Adrenal gland (tissue), 5 donors: ENCODE data around the gene RFX8.

Experiments used
- CTCF ChIP-seq, 6 experiments: fragments of 450-650 bp in 4 of 6; fragments of 200-600 bp in 2 of 6; sonication (generic) in 1 of 6; IDR thresholded peaks; 1 replicate in 5 of 6; 2 replicates in 1 of 6; pipeline versions ENCODE4 v1.5.1 to v1.8.0; 2016 to 2021; ENCODE audit warnings: antibody characterized with exemption in 6 of 6, mild to moderate bottlenecking in 2 of 6, moderate library complexity in 1 of 6
- POLR2A ChIP-seq, 2 donors: fragments of 450-650 bp; IDR thresholded peaks; one replicate each; pipeline ENCODE4 v1.6.1; 2017; ENCODE audit warnings: antibody characterized with exemption in 2 of 2, mild to moderate bottlenecking in 2 of 2, moderate library complexity in 1 of 2
- donor health status: DM: no; HTN: no; CAD: no.

GRCh38 chr2:101356521-101356920 lies 118.4 kb downstream of the RFX8 start:
- TF ChIP-seq CTCF (IDR thresholded peaks at IDR 0.05) (no peak), POLR2A (IDR thresholded peaks at IDR 0.05) (no peak)
